Measurements from ENCODE around the gene DDX19B.
"Not testable (repeated sequence)": the region's sequence is repeated elsewhere in the genome, so short reads cannot be mapped to it uniquely, and the experiment has no call there.

The DDX19B gene

DNA sequence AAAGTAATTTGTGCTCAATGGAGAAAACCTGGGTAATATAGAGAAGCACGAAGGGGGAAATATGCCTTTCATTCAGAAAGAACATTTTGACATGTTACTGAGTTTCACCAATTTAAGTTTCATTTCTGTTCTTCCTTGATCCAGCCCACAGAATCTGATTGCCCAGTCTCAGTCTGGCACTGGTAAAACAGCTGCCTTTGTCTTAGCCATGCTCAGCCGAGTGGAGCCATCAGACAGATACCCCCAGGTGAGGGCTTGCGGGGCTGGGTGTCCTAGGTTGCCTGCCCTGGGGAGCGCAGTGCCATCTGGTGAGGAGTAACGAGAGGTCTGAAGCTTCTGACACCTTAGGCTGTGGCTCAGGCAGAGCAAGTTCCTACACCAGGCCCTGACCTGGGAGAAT, 65.4 kb downstream of the DDX19B start:
- DNase-seq = no peak

GRCh38 chr16:70370145-70370544, 71.2 kb downstream of the DDX19B start:
- DNase-seq = not testable (repeated sequence)

DNA sequence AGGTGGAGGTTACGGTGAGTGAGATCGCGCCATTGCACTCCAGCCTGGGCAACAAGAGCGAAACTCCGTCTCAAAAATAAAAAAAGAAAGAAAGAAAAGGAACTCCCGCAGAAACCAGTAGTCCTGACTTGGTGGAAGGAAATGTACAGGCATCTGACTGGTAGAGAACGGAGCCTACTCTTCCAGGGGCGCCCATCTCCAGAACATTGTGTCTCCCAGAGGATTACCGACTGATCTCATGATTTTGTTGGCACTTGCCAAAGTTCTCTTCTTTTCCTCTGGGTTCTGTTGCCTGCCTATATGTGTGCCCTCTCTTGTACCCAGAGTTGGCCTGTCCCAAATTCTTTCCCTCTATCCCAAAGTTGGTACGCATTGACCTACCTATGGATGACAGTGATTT, 71.9 kb downstream of the DDX19B start:
- DNase-seq = no peak

GRCh38 chr16:70372921-70373728, 74.1 kb downstream of the DDX19B start:
- no peak for DNase-seq

- DNase-seq = no peak
Observed at GRCh38 chr16:70374213-70374612, 75.2 kb downstream of the DDX19B start.

- DNase-seq = no peak
Observed at GRCh38 chr16:70375636-70376611, 76.9 kb downstream of the DDX19B start.

- DNase-seq = no peak
Observed at GRCh38 chr16:70377782-70378181, 78.8 kb downstream of the DDX19B start.

GRCh38 chr16:70378869-70379493, 80.0 kb downstream of the DDX19B start:
- DNase-seq = no peak

DNA sequence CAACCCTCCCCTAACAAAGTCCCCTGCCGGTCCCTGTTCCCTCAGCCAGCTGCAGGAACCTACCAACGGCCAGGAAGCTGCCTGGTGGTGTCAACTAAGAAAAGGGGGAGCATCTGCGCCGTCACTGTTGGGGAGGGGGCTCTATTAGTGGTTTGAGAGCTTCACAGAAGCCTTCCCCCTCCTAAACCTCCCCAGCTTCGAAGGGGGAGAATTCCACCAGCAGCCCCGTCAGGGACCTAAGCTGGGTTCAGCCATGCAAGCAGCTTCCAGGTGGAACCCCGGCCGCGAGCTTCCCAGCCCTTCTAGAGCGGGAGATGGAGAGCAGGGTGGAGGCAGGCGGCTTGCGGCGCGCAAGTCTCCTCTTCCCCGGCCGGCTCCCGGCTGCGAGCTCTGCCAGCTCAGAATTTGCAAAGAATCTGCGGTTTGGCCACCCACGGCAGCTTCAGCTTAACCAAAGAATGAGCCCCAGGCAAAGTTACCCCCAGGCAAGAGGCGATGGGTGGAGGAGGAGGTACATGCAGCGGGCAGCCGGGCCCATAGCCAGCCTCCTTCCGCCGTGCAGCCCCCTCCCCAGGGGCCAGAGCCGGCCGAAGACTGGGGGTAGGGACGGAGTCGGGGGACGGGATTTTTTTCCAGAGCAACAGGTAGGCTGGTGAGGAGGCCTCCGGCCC, 81.4 kb downstream of the DDX19B start:
- peak; percentile 13 to 62 (median 28) for DNase-seq

DNA sequence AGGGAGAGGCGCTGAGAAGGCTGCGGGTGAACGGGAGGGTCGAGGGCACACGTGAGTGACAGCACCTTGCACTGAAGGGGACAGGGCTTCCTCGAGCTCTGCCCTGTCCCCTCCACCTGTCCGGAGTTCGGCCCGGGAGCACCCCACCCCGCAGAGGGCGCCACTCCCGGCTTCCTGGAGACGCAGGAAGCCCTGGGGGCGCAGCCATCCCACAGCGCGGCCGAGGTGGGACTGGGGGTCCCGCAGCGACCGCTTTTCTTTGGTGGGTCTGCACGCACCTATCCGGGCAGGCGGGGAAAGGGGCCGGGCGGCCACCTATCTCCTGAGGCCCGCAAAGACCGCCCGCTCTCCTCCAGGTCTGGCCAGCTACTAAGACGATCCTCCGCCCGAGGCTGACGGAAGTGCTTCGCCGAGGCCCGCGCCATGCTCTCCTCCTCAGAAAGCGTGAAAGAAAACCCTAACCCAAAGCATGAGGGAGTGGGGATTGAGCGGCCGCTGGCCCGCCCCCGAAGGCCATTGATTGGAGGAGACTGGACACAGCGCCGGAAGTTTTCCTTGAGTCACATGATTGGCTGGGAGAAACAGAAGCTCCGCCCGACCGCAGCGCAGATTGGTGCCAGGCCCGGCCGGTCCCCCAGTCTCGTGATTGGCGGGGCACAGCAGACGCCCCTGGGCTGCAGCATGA, 82.1 kb downstream of the DDX19B start:
- peak; percentile 85 to 92 (median 89) for DNase-seq

GRCh38 chr16:70381604-70382342, 82.8 kb downstream of the DDX19B start:
- no peak for DNase-seq

DNA sequence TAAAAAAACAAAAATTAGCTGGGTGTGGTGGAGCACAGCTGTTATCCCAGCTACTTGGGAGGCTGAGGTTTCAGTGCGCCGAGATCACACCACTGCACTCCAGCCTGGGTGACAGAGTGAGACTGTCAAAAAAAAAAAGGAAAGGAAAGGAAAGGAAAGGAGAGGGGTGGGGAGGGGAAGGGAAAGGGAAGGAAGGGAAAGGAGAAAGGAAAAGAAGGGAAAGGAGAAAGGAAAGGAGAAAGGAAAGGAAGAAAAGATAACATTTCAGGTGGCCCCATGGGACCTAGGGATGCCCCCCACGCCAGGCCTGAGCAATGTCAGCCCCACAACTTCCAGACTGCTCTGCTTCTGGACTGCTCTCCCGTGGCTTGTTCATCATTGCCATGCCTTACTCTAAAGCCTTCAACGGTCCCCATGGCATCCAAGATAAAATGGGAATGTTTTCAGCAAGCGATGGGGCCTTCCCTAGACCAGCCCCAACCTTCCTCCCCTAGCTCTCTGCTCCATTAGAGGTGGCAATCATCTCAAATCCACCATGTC, 84.5 kb downstream of the DDX19B start:
- DNase-seq = no peak

Measured in activated CD4-positive, CD25-positive, alpha-beta regulatory T cell (primary cell).